Spleen (tissue), 11 donors: ENCODE data around the gene KANSL1L. TPM values are rescaled to one million over a fixed set of nuclear protein-coding genes. Genes with fewer than 3 reads are reported as not detected.

ENCODE experiments used
- DNase-seq: peaks from one replicate; pipeline ENCODE4 v3.0.0-alpha.2; 2020
- H3K27ac ChIP-seq, 8 donors: fragments of 200-600 bp; sonication (generic) in 7 of 8; 1 replicate in 4 of 8; 2 replicates in 4 of 8; pipeline versions ENCODE4 v1.5.0 to v1.8.0; 2016 to 2021; ENCODE audit warnings: inconsistent platforms in 4 of 8, mild to moderate bottlenecking in 4 of 8, moderate library complexity in 1 of 8
- H3K27me3 ChIP-seq, 7 donors: fragments of 200-600 bp; sonication (generic) in 6 of 7; replicated peaks in 1 of 7; 1 replicate in 4 of 7; 2 replicates in 3 of 7; pipeline versions ENCODE4 v1.5.0 to v1.8.0; 2016 to 2021; ENCODE audit warnings: inconsistent platforms in 3 of 7, mild to moderate bottlenecking in 1 of 7
- H3K36me3 ChIP-seq, 6 donors: fragments of 200-600 bp; sonication (generic) in 5 of 6; 1 replicate in 4 of 6; 2 replicates in 2 of 6; pipeline versions ENCODE4 v1.5.0 to v1.8.0; 2016 to 2021; ENCODE audit warnings: inconsistent platforms in 2 of 6
- H3K4me1 ChIP-seq, 6 donors: fragments of 200-600 bp; sonication (generic) in 5 of 6; 1 replicate in 3 of 6; 2 replicates in 3 of 6; pipeline versions ENCODE4 v1.5.0 to v1.8.0; 2016 to 2021; ENCODE audit warnings: inconsistent platforms in 3 of 6
- H3K4me3 ChIP-seq, 8 donors: fragments of 200-600 bp; sonication (generic) in 7 of 8; 1 replicate in 4 of 8; 2 replicates in 4 of 8; pipeline versions ENCODE4 v1.5.0 to v1.8.0; 2016 to 2021; ENCODE audit warnings: inconsistent platforms in 4 of 8, mild to moderate bottlenecking in 4 of 8, moderate library complexity in 2 of 8
- H3K9me3 ChIP-seq, 8 donors: fragments of 200-600 bp; sonication (generic) in 7 of 8; 1 replicate in 4 of 8; 2 replicates in 4 of 8; pipeline versions ENCODE4 v1.5.0 to v1.8.0; 2016 to 2021; ENCODE audit warnings: inconsistent platforms in 4 of 8
- POLR2A ChIP-seq, 3 donors: fragments of 450-650 bp; IDR thresholded peaks; one replicate each; pipeline ENCODE4 v1.5.1; 2017; ENCODE audit warnings: antibody characterized with exemption in 3 of 3, mild to moderate bottlenecking in 1 of 3
- POLR2AphosphoS5 ChIP-seq, 3 donors: sonication (generic); formaldehyde crosslinking; IDR thresholded peaks; one replicate each; pipeline ENCODE4 v1.5.1; 2017; ENCODE audit warnings: antibody characterized with exemption in 3 of 3
- WGBS, 5 donors: extraction: QIAGEN DNeasy Blood & Tissue Kit in 3 of 5; methylation state at CpG; one replicate each; pipeline versions ENCODE4 v1.1.5 to v1.1.7; 2013 to 2018; 5-methylcytosine and 5-hydroxymethylcytosine counted together
- intact Hi-C: fragments of 100-400 bp; cut with DNase I; formaldehyde crosslinking; loops from one replicate; pipeline ENCODE4 v1.15.0; 2023; ENCODE audit warnings: low total_unique reads
- polyA plus RNA-seq, 3 donors: library from polyadenylated mRNA; stranded (reverse); fragments of 200-250 nt; gene quantifications; one replicate each; pipeline ENCODE4 v1.2.1, GENCODE V29; 2013
- total RNA-seq, 7 donors: library from RNA; depleted of rRNA in 3 of 7; stranded (reverse); fragments of >200 nt in 3 of 7; fragmentation: NEBNext Ultra II Directional in 4 of 7; extraction: Animal tissue kit (Norgen Biotek cat#: 25700) in 4 of 7; gene quantifications; one replicate each; pipeline versions ENCODE4 v1.1.0 to v1.2.1, GENCODE V29; 2016 to 2021
- TF ChIP-seq, protein P1 (sequence below), 11 experiments: fragments of 200-600 bp in 7 of 11; fragments of 450-650 bp in 4 of 11; sonication (generic) in 4 of 11; IDR thresholded peaks in 8 of 11; conservative IDR thresholded peaks in 3 of 11; 1 replicate in 7 of 11; 2 replicates in 4 of 11; pipeline versions ENCODE4 v1.4.0 to v1.8.0; 2016 to 2021; ENCODE audit warnings: antibody characterized with exemption in 11 of 11, inconsistent platforms in 4 of 11, mild to moderate bottlenecking in 1 of 11
- donor health status: healthy with polysubstance abuse.
- donor health status: DM: no; HTN: no; CAD: no; lungs with moderate emphysema.
- donor health status: DM: no; HTN: no; CAD: no.
- donor health status: Bipolar disorder and iron deficiency.
- donor health status: healthy.
- donor health status: DM: no; HTN: no; CAD: no.
- donor health status: DM: yes; HTN: yes; CAD: no.

KANSL1L gene
- total and polyA plus RNA-seq, 10 donors = 1.2 to 30.5 (median 15.3) TPM

DNA sequence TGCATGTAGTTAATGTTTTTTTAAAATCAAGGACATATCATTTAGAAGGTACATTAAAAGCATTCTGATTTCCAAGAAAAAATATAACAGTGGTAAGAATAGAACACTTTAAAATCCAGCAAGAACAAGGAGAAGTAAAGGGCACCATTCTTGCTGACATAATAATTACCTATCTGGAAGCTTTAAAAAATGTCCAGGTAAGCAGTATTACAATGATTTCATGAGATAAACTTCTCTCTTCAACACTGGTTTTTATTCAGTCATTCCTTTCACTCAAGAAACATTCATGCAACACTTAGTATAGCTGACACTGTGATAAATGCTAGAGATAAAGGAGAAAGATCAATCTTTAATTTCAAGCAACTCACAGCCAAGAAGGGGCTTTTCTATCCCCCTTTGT, 2.9 kb upstream of the KANSL1L start:
- Histone ChIP-seq H3K9me3 (peaks cover 0 to 4% (median 0%) of the 10 kb centered on the region in 8 donors), H3K4me1 (peaks cover 0 to 25% (median 19%) of the 10 kb centered on the region in 6 donors), H3K36me3 (no peaks in the 10 kb centered on the region), H3K4me3 (no peak overlapping the region), H3K27me3 (peaks cover 0 to 30% (median 0%) of the 10 kb centered on the region in 7 donors), H3K27ac (no peak overlapping the region)
- DNase-seq = no peak
- intact Hi-C loops = no loop called here
- no peak for TF ChIP-seq POLR2AphosphoS5 (IDR thresholded peaks at IDR 0.05)

- intact Hi-C loops = no loop called here
- Histone ChIP-seq H3K4me3 (peak overlapping the region in 7 of 8 donors; percentile 74 to 90 (median 81)), H3K27ac (peak overlapping the region in 5 of 8 donors; percentile 99 to 100 (median 99)), H3K27me3 (peaks cover 0 to 23% (median 0%) of the 10 kb centered on the region in 7 donors), H3K9me3 (peaks cover 0 to 4% (median 0%) of the 10 kb centered on the region in 8 donors), H3K36me3 (no peaks in the 10 kb centered on the region), H3K4me1 (peaks cover 0 to 41% (median 28%) of the 10 kb centered on the region in 6 donors)
- 22 to 37% (median 25%) methylated on average over 8 of the region's 8 CpGs for WGBS, 5 donors
- TF ChIP-seq, protein P1, sequence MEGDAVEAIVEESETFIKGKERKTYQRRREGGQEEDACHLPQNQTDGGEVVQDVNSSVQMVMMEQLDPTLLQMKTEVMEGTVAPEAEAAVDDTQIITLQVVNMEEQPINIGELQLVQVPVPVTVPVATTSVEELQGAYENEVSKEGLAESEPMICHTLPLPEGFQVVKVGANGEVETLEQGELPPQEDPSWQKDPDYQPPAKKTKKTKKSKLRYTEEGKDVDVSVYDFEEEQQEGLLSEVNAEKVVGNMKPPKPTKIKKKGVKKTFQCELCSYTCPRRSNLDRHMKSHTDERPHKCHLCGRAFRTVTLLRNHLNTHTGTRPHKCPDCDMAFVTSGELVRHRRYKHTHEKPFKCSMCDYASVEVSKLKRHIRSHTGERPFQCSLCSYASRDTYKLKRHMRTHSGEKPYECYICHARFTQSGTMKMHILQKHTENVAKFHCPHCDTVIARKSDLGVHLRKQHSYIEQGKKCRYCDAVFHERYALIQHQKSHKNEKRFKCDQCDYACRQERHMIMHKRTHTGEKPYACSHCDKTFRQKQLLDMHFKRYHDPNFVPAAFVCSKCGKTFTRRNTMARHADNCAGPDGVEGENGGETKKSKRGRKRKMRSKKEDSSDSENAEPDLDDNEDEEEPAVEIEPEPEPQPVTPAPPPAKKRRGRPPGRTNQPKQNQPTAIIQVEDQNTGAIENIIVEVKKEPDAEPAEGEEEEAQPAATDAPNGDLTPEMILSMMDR (IDR thresholded peaks at IDR 0.05 in 8 of 11, conservative IDR thresholded peaks at IDR 0.05 in 3 of 11) = no peak
- no peak for TF ChIP-seq POLR2A (IDR thresholded peaks at IDR 0.05)
- no peak for TF ChIP-seq POLR2AphosphoS5 (IDR thresholded peaks at IDR 0.05)
- no peak for DNase-seq
Measured at GRCh38 chr2:210172219-210172575, 988 bp upstream of the KANSL1L start.

DNA sequence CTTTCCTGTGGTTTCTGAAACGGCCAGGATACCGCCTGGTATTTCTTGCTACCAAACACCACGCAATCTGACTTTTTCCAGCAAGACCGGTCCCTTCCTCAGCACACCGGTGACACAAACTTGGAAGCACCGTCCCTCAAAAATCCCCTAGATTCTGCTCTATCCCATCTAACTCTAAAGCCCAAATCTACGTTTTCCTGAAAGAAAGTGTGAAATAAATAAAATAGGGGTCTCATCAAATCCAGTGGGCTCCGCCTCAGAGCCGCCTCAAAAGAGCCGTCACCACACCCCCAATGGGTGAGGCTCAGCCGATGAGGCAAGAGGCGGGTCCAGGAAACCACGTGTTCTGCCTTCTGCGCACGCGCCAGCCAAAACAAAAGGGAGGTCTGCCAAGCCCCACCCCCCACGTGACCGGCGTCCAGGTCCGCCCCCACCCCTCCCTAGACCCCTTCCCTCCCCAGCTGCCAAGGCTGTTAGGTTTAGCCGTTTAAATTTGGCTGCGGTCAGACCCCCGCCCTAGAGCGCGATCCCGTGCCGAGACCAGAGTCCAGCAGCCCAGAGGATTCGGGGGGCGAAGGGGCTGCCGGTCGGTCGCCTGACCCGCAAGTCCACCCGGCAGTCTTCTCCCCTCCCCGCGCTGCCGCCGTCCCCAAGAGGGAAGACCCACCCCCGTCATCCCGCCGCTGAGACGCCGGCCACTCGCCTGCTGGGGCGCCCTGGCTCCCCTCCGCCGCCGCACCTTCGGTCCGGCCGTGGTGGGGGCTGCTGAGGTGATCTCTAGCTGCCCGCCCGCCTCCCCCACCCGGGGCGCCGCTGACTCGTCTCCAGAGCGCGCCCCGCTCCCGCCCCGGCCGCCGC, 534 bp downstream of the KANSL1L start:
- DNase-seq = peak; percentile 98
- TF ChIP-seq, protein P1 (IDR thresholded peaks at IDR 0.05 in 8 of 11, conservative IDR thresholded peaks at IDR 0.05 in 3 of 11) = peak in 2 of 11 experiments; percentile 3 to 11
- TF ChIP-seq POLR2A (IDR thresholded peaks at IDR 0.05) (peak; percentile 32 to 83 (median 49)), POLR2AphosphoS5 (IDR thresholded peaks at IDR 0.05) (peak; percentile 85 to 94 (median 91))

DNA sequence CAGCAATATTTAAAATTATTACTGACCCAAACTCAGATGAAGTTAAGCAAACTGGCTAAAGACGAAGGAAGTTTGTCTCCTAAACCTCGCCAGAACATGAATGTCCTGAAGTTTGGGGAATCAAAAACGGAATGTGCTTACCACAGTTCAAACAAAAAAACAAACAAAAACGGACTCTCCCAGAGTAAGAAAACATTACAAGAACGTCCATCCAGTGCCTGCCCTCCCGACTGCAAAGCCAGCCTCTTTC, 1.1 kb downstream of the KANSL1L start:
- TF ChIP-seq, protein P1 (IDR thresholded peaks at IDR 0.05 in 8 of 11, conservative IDR thresholded peaks at IDR 0.05 in 3 of 11) = no peak
- no peak for TF ChIP-seq POLR2A (IDR thresholded peaks at IDR 0.05)
- TF ChIP-seq POLR2AphosphoS5 (IDR thresholded peaks at IDR 0.05) = no peak
- Histone ChIP-seq H3K36me3 (no peaks in the 10 kb centered on the region), H3K4me1 (peaks cover 0 to 53% (median 33%) of the 10 kb centered on the region in 6 donors), H3K27ac (peak overlapping the region; percentile 94 to 100 (median 99)), H3K9me3 (no peaks in the 10 kb centered on the region), H3K27me3 (peaks cover 0 to 22% (median 0%) of the 10 kb centered on the region in 7 donors), H3K4me3 (peak overlapping the region; percentile 74 to 90 (median 80))
- intact Hi-C loops = no loop called here
- DNase-seq = no peak
- 0 to 1% (median 1%) methylated on average over 6 of the region's 6 CpGs for WGBS, 5 donors

More for the DNA sequence above, 534 bp downstream of the KANSL1L start:
- H3K36me3 ChIP-seq = no peaks in the 10 kb centered on the region
- peaks cover 0 to 53% (median 33%) of the 10 kb centered on the region in 6 donors for H3K4me1 ChIP-seq
- H3K9me3 ChIP-seq = no peaks in the 10 kb centered on the region
- peak overlapping the region; percentile 94 to 100 (median 99) for H3K27ac ChIP-seq
- intact Hi-C loops = no loop called here
- peak overlapping the region; percentile 74 to 90 (median 80) for H3K4me3 ChIP-seq
- peaks cover 0 to 22% (median 0%) of the 10 kb centered on the region in 7 donors for H3K27me3 ChIP-seq
- 1 to 2% (median 1%) methylated on average over 17 to 64 of the region's 64 CpGs for WGBS, 5 donors
